Hepatocyte (in vitro differentiated cells): Measurements from ENCODE around the gene EPAS1. TPM values are rescaled to one million over a fixed set of nuclear protein-coding genes. Genes with fewer than 3 reads are reported as not detected.

ENCODE experiments used
- DNase-seq: peaks from one replicate; pipeline ENCODE4 v3.0.0-alpha.2; 2016; ENCODE audit warnings: low spot score
- H2AFZ ChIP-seq: fragments of 200-600 bp; sonication (generic); 2 replicates; pipeline ENCODE4 v1.6.0; 2016; ENCODE audit warnings: antibody characterized with exemption, mild to moderate bottlenecking
- H3K27ac ChIP-seq: fragments of 200-600 bp; sonication (generic); 2 replicates; pipeline ENCODE4 v1.5.1; 2016; ENCODE audit warnings: mild to moderate bottlenecking
- H3K27me3 ChIP-seq: fragments of 200-600 bp; sonication (generic); 2 replicates; pipeline ENCODE4 v1.6.1; 2016
- H3K36me3 ChIP-seq: fragments of 200-600 bp; sonication (generic); replicated peaks from 2 replicates; pipeline ENCODE4 v1.5.1; 2016; ENCODE audit warnings: low read depth; ENCODE audit not compliant: insufficient read depth
- H3K4me1 ChIP-seq: fragments of 200-600 bp; sonication (generic); 2 replicates; pipeline ENCODE4 v1.5.1; 2016; ENCODE audit warnings: mild to moderate bottlenecking, moderate library complexity; ENCODE audit not compliant: insufficient read depth
- H3K4me2 ChIP-seq: fragments of 200-600 bp; sonication (generic); 2 replicates; pipeline ENCODE4 v1.6.0; 2016
- H3K4me3 ChIP-seq: fragments of 200-600 bp; sonication (generic); 2 replicates; pipeline ENCODE4 v1.5.1; 2016; ENCODE audit warnings: mild to moderate bottlenecking
- H3K79me2 ChIP-seq: fragments of 200-600 bp; sonication (generic); 2 replicates; pipeline ENCODE4 v1.6.0; 2017; ENCODE audit warnings: mild to moderate bottlenecking
- H3K9me2 ChIP-seq: fragments of 200-600 bp; sonication (generic); replicated peaks from 2 replicates; pipeline ENCODE4 v1.6.0; 2017; ENCODE audit warnings: mild to moderate bottlenecking; ENCODE audit not compliant: insufficient read depth
- H3K9me3 ChIP-seq: fragments of 200-600 bp; sonication (generic); 2 replicates; pipeline ENCODE4 v1.5.1; 2016; ENCODE audit warnings: low read depth, mild to moderate bottlenecking
- H4K20me1 ChIP-seq: fragments of 200-600 bp; sonication (generic); 2 replicates; pipeline ENCODE4 v1.6.0; 2016; ENCODE audit warnings: mild to moderate bottlenecking; ENCODE audit not compliant: insufficient read depth, poor library complexity, severe bottlenecking
- EZH2 ChIP-seq: fragments of 200-600 bp; sonication (generic); IDR thresholded peaks from 2 replicates; pipeline ENCODE4 v1.6.1; 2016; ENCODE audit warnings: antibody characterized with exemption, mild to moderate bottlenecking, borderline replicate concordance
- EZH2phosphoT487 ChIP-seq: fragments of 200-600 bp; sonication (generic); IDR thresholded peaks from one replicate; pipeline ENCODE4 v1.6.1; 2018; ENCODE audit warnings: antibody characterized with exemption, mild to moderate bottlenecking, low read depth, moderate library complexity; ENCODE audit not compliant: unreplicated experiment, severe bottlenecking
- WGBS: methylation state at CpG from one replicate; pipeline ENCODE4 v1.1.6; 2016; ENCODE audit warnings: low lambda C conversion rate; ENCODE audit errors: missing lambda C conversion rate; 5-methylcytosine and 5-hydroxymethylcytosine counted together
- polyA plus RNA-seq: library from polyadenylated mRNA; unstranded; fragments of >200 nt; fragmentation: Nextera tagmentation; extraction: Ambion mirVana; gene quantifications from 2 replicates; pipeline ENCODE4 v1.2.1, GENCODE V29; 2016
- total RNA-seq: library from RNA; depleted of rRNA; stranded (reverse); fragments of >200 nt; gene quantifications from 2 replicates; pipeline ENCODE4 v1.2.3, GENCODE V29; 2014
- TF ChIP-seq, protein P1 (sequence below): fragments of 200-600 bp; sonication (generic); IDR thresholded peaks from 2 replicates; pipeline ENCODE4 v1.5.1; 2016; ENCODE audit warnings: antibody characterized with exemption, mild to moderate bottlenecking; ENCODE audit not compliant: poor library complexity

The EPAS1 gene
- total and polyA plus RNA-seq, 2 experiments from 2014 or later: 112 to 115 TPM

DNA sequence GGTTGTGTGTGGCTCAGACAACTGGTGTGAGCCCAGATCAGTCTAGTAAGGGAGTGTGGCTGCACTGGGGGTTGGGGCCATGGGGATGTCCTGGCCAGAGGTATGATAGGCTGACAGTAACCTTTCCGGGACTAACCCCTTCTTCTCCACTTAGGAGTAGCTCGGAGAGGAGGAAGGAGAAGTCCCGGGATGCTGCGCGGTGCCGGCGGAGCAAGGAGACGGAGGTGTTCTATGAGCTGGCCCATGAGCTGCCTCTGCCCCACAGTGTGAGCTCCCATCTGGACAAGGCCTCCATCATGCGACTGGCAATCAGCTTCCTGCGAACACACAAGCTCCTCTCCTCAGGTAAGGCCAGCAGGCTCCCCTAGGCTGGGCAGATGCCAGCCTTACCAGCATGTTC is 49.5 kb downstream of the EPAS1 start:
- H3K27ac ChIP-seq: no peak overlapping the region
- H3K9me2 ChIP-seq: no peaks in the 10 kb centered on the region

DNA sequence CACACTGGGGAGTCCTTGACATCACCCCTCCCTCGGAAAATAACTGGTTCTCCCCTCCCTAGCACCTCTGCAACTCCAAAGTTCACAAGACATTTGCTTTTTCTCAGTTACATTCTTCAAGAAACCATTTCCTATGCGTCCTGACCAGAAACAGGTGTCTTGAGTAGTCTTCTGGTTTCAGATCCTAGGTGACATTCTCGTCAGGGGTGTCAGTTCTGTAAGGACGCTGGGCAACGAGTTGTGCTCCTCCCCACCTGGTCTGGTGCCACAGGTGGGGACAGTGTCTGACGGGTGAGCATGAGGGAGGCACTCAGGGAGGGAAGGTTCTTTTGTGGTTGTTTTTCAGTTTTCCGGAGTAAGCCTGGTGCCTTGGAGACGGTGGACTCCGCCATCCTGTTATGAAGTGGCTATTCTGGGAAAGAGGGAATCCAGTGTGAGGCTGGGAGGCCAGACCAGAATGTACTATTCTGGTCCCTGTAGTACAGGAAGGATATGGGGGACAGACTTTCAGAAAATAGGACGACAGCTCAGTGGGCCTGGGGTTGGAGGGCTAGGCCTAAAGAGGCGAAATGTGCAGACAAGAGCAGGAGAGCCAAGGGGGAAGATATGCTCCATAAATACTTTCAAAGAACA is 50.6 kb downstream of the EPAS1 start:
- no peaks in the 10 kb centered on the region for H3K9me3 ChIP-seq
- no peak for TF ChIP-seq EZH2phosphoT487
- no peaks in the 10 kb centered on the region for H3K9me2 ChIP-seq
- no peaks in the 10 kb centered on the region for H3K27me3 ChIP-seq
- no peak overlapping the region for H3K4me3 ChIP-seq
- H3K4me2 ChIP-seq: no peak overlapping the region
- DNase-seq: no peak
- no peak overlapping the region for H3K27ac ChIP-seq
- peaks cover 15% of the 10 kb centered on the region for H4K20me1 ChIP-seq
- H2AFZ ChIP-seq: no peak overlapping the region
- 93% methylated on average over 10 of the region's 11 CpGs for WGBS
- H3K79me2 ChIP-seq: peaks cover 72% of the 10 kb centered on the region
- H3K36me3 ChIP-seq: no peaks in the 10 kb centered on the region
- peaks cover 27% of the 10 kb centered on the region for H3K4me1 ChIP-seq

More for the DNA sequence above, 49.5 kb downstream of the EPAS1 start:
- WGBS: 99% methylated on average over 10 of the region's 10 CpGs
- H3K4me1 ChIP-seq: peaks cover 30% of the 10 kb centered on the region
- H3K79me2 ChIP-seq: peaks cover 77% of the 10 kb centered on the region
- no peaks in the 10 kb centered on the region for H3K27me3 ChIP-seq
- TF ChIP-seq, protein P1, sequence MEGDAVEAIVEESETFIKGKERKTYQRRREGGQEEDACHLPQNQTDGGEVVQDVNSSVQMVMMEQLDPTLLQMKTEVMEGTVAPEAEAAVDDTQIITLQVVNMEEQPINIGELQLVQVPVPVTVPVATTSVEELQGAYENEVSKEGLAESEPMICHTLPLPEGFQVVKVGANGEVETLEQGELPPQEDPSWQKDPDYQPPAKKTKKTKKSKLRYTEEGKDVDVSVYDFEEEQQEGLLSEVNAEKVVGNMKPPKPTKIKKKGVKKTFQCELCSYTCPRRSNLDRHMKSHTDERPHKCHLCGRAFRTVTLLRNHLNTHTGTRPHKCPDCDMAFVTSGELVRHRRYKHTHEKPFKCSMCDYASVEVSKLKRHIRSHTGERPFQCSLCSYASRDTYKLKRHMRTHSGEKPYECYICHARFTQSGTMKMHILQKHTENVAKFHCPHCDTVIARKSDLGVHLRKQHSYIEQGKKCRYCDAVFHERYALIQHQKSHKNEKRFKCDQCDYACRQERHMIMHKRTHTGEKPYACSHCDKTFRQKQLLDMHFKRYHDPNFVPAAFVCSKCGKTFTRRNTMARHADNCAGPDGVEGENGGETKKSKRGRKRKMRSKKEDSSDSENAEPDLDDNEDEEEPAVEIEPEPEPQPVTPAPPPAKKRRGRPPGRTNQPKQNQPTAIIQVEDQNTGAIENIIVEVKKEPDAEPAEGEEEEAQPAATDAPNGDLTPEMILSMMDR: no peak
- TF ChIP-seq EZH2phosphoT487 (no peak), EZH2 (no peak)
- no peaks in the 10 kb centered on the region for H3K36me3 ChIP-seq
- no peak overlapping the region for H3K4me3 ChIP-seq
- no peaks in the 10 kb centered on the region for H3K9me3 ChIP-seq
- no peak overlapping the region for H2AFZ ChIP-seq
- H4K20me1 ChIP-seq: peaks cover 17% of the 10 kb centered on the region
- H3K4me2 ChIP-seq: no peak overlapping the region
- DNase-seq: no peak

DNA sequence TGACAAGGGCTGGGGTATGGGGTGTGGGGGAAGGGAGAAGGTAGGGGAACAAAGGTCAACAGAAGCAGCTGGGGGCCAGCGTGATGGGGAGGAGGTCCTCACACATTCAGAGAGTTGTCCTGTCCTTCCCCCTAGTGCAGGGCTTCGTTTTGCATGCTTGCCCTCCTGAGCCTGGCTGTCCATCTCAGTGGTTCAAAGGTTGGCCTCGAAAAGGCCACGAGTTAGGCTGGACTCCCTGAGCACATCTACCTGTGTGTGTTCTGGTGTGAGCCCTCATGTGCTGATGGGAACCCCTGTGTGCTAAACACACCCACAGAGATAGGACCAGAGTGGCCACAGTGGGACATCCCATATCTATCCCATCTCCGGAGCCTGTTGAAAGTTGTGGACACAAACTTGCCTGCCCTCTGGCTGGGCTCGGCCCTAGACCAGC is 51.9 kb downstream of the EPAS1 start:
- no peak for DNase-seq
- WGBS: 74% methylated on average over 6 of the region's 6 CpGs
- Histone ChIP-seq H3K79me2 (peaks cover 65% of the 10 kb centered on the region), H3K27ac (no peak overlapping the region), H3K4me3 (no peak overlapping the region), H4K20me1 (peaks cover 15% of the 10 kb centered on the region), H3K36me3 (no peaks in the 10 kb centered on the region), H3K9me3 (no peaks in the 10 kb centered on the region), H3K9me2 (no peaks in the 10 kb centered on the region), H3K4me1 (peaks cover 20% of the 10 kb centered on the region), H3K27me3 (no peaks in the 10 kb centered on the region), H3K4me2 (no peak overlapping the region), H2AFZ (no peak overlapping the region)
- TF ChIP-seq, protein P1: no peak
- TF ChIP-seq EZH2phosphoT487: no peak

DNA sequence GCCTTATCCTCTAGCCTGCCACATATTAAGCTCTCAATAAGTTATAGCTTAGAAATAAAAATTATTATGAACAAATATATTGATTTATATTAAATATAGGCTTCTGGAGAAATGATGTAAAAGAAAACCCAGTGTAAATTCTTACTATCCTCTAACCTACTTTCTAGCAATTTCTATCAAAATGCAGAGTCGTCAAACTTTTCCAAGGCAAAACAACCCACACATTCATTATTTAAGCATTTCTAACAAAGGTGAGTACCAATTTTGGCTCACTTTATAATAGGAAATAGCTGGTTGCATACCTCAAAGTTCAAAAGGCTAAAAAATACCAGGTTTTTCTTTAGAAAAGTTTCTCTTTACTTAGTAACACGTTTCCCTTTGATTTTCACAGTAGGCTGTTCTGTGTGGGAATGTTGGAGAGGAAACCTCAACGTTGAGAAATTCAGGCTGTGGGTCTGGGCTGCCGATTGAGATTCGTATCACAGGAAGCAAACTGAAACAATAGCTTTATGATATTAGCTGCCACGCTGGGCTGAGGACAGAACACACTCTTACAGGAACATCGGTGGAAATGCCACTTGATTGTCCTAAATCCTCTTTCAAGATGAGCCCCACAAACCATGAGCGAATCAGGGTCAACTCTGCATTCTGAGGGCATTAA is 53.0 kb downstream of the EPAS1 start:
- Histone ChIP-seq H3K36me3 (no peaks in the 10 kb centered on the region), H3K27me3 (no peaks in the 10 kb centered on the region), H3K27ac (no peak overlapping the region), H3K4me2 (no peak overlapping the region), H3K4me1 (peaks cover 15% of the 10 kb centered on the region), H3K9me2 (no peaks in the 10 kb centered on the region), H3K79me2 (peaks cover 56% of the 10 kb centered on the region), H2AFZ (no peak overlapping the region), H3K4me3 (no peak overlapping the region), H4K20me1 (peaks cover 15% of the 10 kb centered on the region), H3K9me3 (no peaks in the 10 kb centered on the region)
- no peak for DNase-seq
- WGBS: 90% methylated on average over 8 of the region's 8 CpGs
- no peak for TF ChIP-seq EZH2
- TF ChIP-seq, protein P1: no peak
- no peak for TF ChIP-seq EZH2phosphoT487
